A673 (cell line): ENCODE results near the gene DUSP5.

Experiments
- EZH2 ChIP-seq: fragments of 200-600 bp; sonication (generic); IDR thresholded peaks from 2 replicates; pipeline ENCODE4 v1.6.1; 2017; ENCODE audit warnings: borderline replicate concordance, low read depth, mild to moderate bottlenecking, mixed read lengths, antibody characterized with exemption, low read length; ENCODE audit not compliant: poor library complexity, severe bottlenecking
- TF ChIP-seq, protein P1 (sequence below): fragments of 300-800, 200-600 bp; sonication (generic); conservative IDR thresholded peaks from 2 replicates; pipeline ENCODE4 v1.5.1; 2017; ENCODE audit warnings: low read depth, mild to moderate bottlenecking, antibody characterized with exemption, low read length, moderate library complexity, mixed read lengths

DNA sequence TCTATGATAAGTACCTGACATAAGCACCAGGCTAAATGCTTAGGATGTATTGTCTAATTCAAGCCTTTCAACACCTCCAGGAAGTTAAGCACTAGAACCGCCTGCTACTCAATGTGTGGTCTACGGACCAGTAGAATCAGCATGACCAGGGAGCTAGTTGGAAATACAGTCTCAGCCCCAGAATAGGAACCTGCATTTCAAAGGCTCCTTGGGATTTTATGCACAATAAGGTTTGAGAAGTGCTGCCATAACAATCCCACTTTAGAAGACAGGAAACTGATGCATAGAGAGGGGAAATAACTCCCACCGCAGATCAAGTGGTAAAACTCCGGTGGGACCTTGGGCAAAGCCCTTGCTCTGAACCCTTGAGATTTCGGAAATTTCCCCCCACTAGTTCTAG, 8.8 kb upstream of the DUSP5 start:
- TF ChIP-seq, protein P1, sequence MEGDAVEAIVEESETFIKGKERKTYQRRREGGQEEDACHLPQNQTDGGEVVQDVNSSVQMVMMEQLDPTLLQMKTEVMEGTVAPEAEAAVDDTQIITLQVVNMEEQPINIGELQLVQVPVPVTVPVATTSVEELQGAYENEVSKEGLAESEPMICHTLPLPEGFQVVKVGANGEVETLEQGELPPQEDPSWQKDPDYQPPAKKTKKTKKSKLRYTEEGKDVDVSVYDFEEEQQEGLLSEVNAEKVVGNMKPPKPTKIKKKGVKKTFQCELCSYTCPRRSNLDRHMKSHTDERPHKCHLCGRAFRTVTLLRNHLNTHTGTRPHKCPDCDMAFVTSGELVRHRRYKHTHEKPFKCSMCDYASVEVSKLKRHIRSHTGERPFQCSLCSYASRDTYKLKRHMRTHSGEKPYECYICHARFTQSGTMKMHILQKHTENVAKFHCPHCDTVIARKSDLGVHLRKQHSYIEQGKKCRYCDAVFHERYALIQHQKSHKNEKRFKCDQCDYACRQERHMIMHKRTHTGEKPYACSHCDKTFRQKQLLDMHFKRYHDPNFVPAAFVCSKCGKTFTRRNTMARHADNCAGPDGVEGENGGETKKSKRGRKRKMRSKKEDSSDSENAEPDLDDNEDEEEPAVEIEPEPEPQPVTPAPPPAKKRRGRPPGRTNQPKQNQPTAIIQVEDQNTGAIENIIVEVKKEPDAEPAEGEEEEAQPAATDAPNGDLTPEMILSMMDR, result no peak
- no peak for TF ChIP-seq EZH2
